HEK293T (cell line): ENCODE results near the gene PLCB4.

ENCODE experiments used
- CTCF ChIA-PET: fragments of 350-600 bp; formaldehyde crosslinking; extraction: SDS; loops from one replicate; lab custom pipeline; 2021; ENCODE audit warnings: antibody characterized with exemption, inconsistent platforms; lab: Yijun Ruan, JAX
- POLR2A ChIA-PET: fragments of 350-600 bp; formaldehyde crosslinking; extraction: SDS; loops from one replicate; lab custom pipeline; 2020; ENCODE audit warnings: antibody characterized with exemption, inconsistent platforms; lab: Yijun Ruan, JAX
- DNase-seq: peaks from one replicate; pipeline ENCODE4 v3.0.0; 2012; ENCODE audit warnings: mixed read lengths; ENCODE audit errors: extremely low spot score
- ARNT ChIP-seq: fragments of 450-650 bp; IDR thresholded peaks from 2 replicates; pipeline ENCODE4 v1.6.1; 2017; ENCODE audit warnings: mild to moderate bottlenecking
- BHLHE40 ChIP-seq: fragments of 450-650 bp; IDR thresholded peaks from 2 replicates; pipeline ENCODE4 v1.6.1; 2016; ENCODE audit warnings: mild to moderate bottlenecking, moderate library complexity, borderline replicate concordance
- CTBP1 ChIP-seq: fragments of 450-650 bp; IDR thresholded peaks from 2 replicates; pipeline ENCODE4 v1.6.1; 2016; ENCODE audit warnings: borderline replicate concordance
- ELF4 ChIP-seq: fragments of 450-650 bp; IDR thresholded peaks from 2 replicates; pipeline ENCODE4 v1.6.1; 2017; ENCODE audit warnings: antibody characterized with exemption
- FOXA1 ChIP-seq: fragments of 450-650 bp; IDR thresholded peaks from 2 replicates; pipeline ENCODE4 v1.6.1; 2016; ENCODE audit warnings: mild to moderate bottlenecking
- FOXK2 ChIP-seq: fragments of 450-650 bp; IDR thresholded peaks from 2 replicates; pipeline ENCODE4 v1.6.1; 2016; ENCODE audit warnings: mild to moderate bottlenecking
- FOXM1 ChIP-seq: fragments of 450-650 bp; IDR thresholded peaks from 2 replicates; pipeline ENCODE4 v1.6.1; 2017; ENCODE audit warnings: mild to moderate bottlenecking, borderline replicate concordance
- HDGF ChIP-seq: fragments of 450-650 bp; IDR thresholded peaks from 2 replicates; pipeline ENCODE4 v1.6.1; 2017; ENCODE audit warnings: antibody characterized with exemption, borderline replicate concordance
- L3MBTL2 ChIP-seq: fragments of 450-650 bp; conservative IDR thresholded peaks from 2 replicates; pipeline ENCODE4 v1.6.1; 2016; ENCODE audit warnings: mild to moderate bottlenecking
- LEF1 ChIP-seq: fragments of 450-650 bp; IDR thresholded peaks from 2 replicates; pipeline ENCODE4 v1.6.1; 2017; ENCODE audit warnings: mild to moderate bottlenecking, borderline replicate concordance
- NFRKB ChIP-seq: fragments of 450-650 bp; IDR thresholded peaks from 2 replicates; pipeline ENCODE4 v1.6.1; 2016; ENCODE audit warnings: mild to moderate bottlenecking, moderate library complexity
- SP1 ChIP-seq: fragments of 450-650 bp; IDR thresholded peaks from 2 replicates; pipeline ENCODE4 v1.6.1; 2017
- SUZ12 ChIP-seq: fragments of 450-650 bp; IDR thresholded peaks from 2 replicates; pipeline ENCODE4 v1.6.1; 2016; ENCODE audit warnings: mild to moderate bottlenecking
- TARDBP ChIP-seq: fragments of 450-650 bp; IDR thresholded peaks from 2 replicates; pipeline ENCODE4 v1.6.1; 2016
- ZNF384 ChIP-seq: fragments of 450-650 bp; IDR thresholded peaks from 2 replicates; pipeline ENCODE4 v1.6.1; 2016
- TF ChIP-seq, protein P1 (sequence below): fragments of 450-650 bp; IDR thresholded peaks from 2 replicates; pipeline ENCODE4 v1.6.1; 2016

Gene PLCB4

DNA sequence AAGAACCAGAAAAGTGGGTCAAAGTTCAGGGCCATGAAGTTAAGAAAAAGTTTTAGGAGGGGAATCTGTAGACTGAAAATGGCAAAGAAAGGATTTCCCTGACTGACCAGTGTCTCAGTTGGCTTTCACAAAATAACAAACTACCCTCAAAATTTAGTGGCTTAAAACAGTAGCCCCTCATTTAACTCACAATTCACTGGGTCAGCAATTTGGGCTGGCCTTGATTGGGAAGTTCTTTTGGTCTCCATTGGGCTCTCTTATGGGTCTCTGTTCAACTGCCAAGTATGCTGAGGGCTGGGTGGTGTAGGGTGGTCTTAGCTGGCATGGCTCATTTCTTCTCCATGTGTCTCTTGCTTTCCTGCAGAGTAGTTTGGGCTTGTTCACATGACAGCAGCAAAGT is 161.5 kb downstream of the PLCB4 start:
- POLR2A ChIA-PET = no interaction called here

GRCh38 chr20:9233804-9234203 is 164.9 kb downstream of the PLCB4 start:
- TF ChIP-seq SUZ12 (no peak), ELF4 (no peak), SP1 (no peak), TARDBP (no peak), FOXA1 (no peak), ARNT (no peak), ZNF384 (no peak), HDGF (no peak), LEF1 (no peak), FOXK2 (no peak), NFRKB (no peak), L3MBTL2 (no peak), FOXM1 (no peak), CTBP1 (no peak), BHLHE40 (no peak)
- TF ChIP-seq, protein P1, sequence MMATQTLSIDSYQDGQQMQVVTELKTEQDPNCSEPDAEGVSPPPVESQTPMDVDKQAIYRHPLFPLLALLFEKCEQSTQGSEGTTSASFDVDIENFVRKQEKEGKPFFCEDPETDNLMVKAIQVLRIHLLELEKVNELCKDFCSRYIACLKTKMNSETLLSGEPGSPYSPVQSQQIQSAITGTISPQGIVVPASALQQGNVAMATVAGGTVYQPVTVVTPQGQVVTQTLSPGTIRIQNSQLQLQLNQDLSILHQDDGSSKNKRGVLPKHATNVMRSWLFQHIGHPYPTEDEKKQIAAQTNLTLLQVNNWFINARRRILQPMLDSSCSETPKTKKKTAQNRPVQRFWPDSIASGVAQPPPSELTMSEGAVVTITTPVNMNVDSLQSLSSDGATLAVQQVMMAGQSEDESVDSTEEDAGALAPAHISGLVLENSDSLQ = no peak
- DNase-seq = no peak
- CTCF ChIA-PET = no interaction called here
- POLR2A ChIA-PET = no interaction called here

More for the DNA sequence above, 161.5 kb downstream of the PLCB4 start:
- DNase-seq = no peak
- no peak for TF ChIP-seq FOXM1
- TF ChIP-seq, protein P1 = no peak
- TF ChIP-seq ZNF384 = no peak
- TF ChIP-seq SP1 = no peak
- TF ChIP-seq FOXK2 = no peak
- no peak for TF ChIP-seq L3MBTL2
- no peak for TF ChIP-seq HDGF
- TF ChIP-seq BHLHE40 = no peak
- no peak for TF ChIP-seq ELF4
- TF ChIP-seq ARNT = no peak
- no peak for TF ChIP-seq NFRKB
- TF ChIP-seq CTBP1 = no peak
- no peak for TF ChIP-seq TARDBP
- TF ChIP-seq SUZ12 = no peak
- no peak for TF ChIP-seq LEF1
- TF ChIP-seq FOXA1 = no peak
- CTCF ChIA-PET = no interaction called here

GRCh38 chr20:9235518-9235917 is 166.6 kb downstream of the PLCB4 start:
- no peak for TF ChIP-seq HDGF
- no peak for TF ChIP-seq LEF1
- TF ChIP-seq ZNF384 = no peak
- TF ChIP-seq ELF4 = no peak
- TF ChIP-seq L3MBTL2 = no peak
- no peak for TF ChIP-seq FOXA1
- TF ChIP-seq NFRKB = no peak
- no peak for TF ChIP-seq ARNT
- TF ChIP-seq CTBP1 = no peak
- no peak for TF ChIP-seq SP1
- TF ChIP-seq, protein P1 = no peak
- TF ChIP-seq FOXM1 = no peak
- TF ChIP-seq SUZ12 = no peak
- no peak for TF ChIP-seq FOXK2
- no peak for TF ChIP-seq TARDBP
- TF ChIP-seq BHLHE40 = no peak
- CTCF ChIA-PET = no interaction called here
- POLR2A ChIA-PET = no interaction called here
- DNase-seq = no peak

- DNase-seq = no peak
- no peak for TF ChIP-seq ZNF384
- no peak for TF ChIP-seq FOXA1
- no peak for TF ChIP-seq FOXK2
- TF ChIP-seq, protein P1 = no peak
- no peak for TF ChIP-seq TARDBP
- no peak for TF ChIP-seq SUZ12
- TF ChIP-seq ELF4 = no peak
- no peak for TF ChIP-seq ARNT
- no peak for TF ChIP-seq L3MBTL2
- no peak for TF ChIP-seq BHLHE40
- no peak for TF ChIP-seq CTBP1
- TF ChIP-seq FOXM1 = no peak
- no peak for TF ChIP-seq LEF1
- ChIA-PET CTCF (no interaction called here), POLR2A (no interaction called here)
These were observed 167.6 kb downstream of the PLCB4 start for GRCh38 chr20:9236458-9236857.

DNA sequence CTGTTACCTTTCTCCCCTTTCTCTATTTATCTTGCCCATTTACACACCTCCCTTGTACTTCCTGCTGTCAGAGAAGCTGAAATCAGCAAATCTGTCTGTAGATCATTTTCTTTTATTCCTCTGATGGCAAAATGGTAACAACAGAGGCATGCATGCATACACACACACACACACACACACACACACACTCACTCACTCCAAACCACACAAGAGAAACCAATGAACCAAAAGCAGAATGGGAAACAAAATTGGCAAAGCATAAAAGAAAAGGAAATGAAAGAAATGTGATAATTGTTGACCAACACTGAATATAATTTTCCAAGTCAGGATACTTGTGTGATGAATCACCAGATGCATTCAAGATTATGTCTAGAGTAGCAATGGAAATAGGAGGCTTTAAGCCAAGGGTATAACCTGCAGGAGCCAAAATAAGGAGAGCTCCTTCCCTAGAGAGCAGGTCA is 172.4 kb downstream of the PLCB4 start:
- ChIA-PET POLR2A (no interaction called here), CTCF (no interaction called here)
- TF ChIP-seq ZNF384 (no peak), LEF1 (no peak), FOXA1 (no peak), FOXM1 (no peak), ELF4 (no peak), HDGF (no peak), CTBP1 (no peak), FOXK2 (no peak), L3MBTL2 (no peak), TARDBP (no peak), NFRKB (no peak)
- TF ChIP-seq, protein P1 = no peak
- DNase-seq = no peak
